Vagina (tissue), 2 donors: ENCODE measurements around the gene LIG1.

ENCODE experiments used
- POLR2A ChIP-seq, 2 donors: fragments of 450-650 bp; IDR thresholded peaks; one replicate each; pipeline ENCODE4 v1.6.1; 2017; ENCODE audit warnings: antibody characterized with exemption in 2 of 2, mild to moderate bottlenecking in 2 of 2, moderate library complexity in 2 of 2
- POLR2AphosphoS5 ChIP-seq, 2 donors: sonication (generic); formaldehyde crosslinking; IDR thresholded peaks; one replicate each; pipeline ENCODE4 v1.9.0; 2017; ENCODE audit warnings: antibody characterized with exemption in 2 of 2, mild to moderate bottlenecking in 2 of 2, low read depth in 1 of 2; ENCODE audit not compliant: insufficient read depth in 1 of 2
- TF ChIP-seq, protein P1 (sequence below), 3 experiments: fragments of 450-650 bp in 2 of 3; fragments of 200-600 bp in 1 of 3; sonication (generic) in 1 of 3; IDR thresholded peaks; one replicate each; pipeline ENCODE4 v1.5.1; 2017 to 2019; ENCODE audit warnings: antibody characterized with exemption in 3 of 3, mild to moderate bottlenecking in 2 of 3, moderate library complexity in 2 of 3

DNA sequence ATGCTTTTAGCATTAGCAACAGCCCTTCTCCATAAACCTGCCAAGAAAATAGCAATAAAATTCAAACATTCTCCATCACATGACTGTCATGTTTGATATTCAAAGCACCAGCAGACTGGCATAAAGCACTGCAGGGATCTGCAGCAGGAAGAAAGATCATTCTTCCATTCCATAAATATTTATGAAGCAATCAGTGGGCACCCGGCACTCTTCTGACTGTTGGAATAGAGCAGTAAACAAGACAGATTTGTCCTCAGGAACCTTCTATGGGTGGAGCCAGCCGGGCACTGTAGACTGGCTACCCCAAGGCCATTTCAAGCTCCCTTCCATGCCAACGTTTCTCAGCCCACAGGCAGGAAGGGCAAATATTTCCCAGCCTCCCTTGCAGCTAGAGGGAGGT lies 85.1 kb downstream of the LIG1 start:
- TF ChIP-seq, protein P1, sequence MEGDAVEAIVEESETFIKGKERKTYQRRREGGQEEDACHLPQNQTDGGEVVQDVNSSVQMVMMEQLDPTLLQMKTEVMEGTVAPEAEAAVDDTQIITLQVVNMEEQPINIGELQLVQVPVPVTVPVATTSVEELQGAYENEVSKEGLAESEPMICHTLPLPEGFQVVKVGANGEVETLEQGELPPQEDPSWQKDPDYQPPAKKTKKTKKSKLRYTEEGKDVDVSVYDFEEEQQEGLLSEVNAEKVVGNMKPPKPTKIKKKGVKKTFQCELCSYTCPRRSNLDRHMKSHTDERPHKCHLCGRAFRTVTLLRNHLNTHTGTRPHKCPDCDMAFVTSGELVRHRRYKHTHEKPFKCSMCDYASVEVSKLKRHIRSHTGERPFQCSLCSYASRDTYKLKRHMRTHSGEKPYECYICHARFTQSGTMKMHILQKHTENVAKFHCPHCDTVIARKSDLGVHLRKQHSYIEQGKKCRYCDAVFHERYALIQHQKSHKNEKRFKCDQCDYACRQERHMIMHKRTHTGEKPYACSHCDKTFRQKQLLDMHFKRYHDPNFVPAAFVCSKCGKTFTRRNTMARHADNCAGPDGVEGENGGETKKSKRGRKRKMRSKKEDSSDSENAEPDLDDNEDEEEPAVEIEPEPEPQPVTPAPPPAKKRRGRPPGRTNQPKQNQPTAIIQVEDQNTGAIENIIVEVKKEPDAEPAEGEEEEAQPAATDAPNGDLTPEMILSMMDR (IDR thresholded peaks at IDR 0.05) = no peak
- TF ChIP-seq POLR2AphosphoS5 (IDR thresholded peaks at IDR 0.05; ENCODE audit: insufficient read depth in 1 of 2, low read depth in 1 of 2) = no peak
- no peak for TF ChIP-seq POLR2A (IDR thresholded peaks at IDR 0.05)
